GM23248 (cell line): ENCODE results near the gene HOXA13. TPM values are rescaled to one million over a fixed set of nuclear protein-coding genes. Genes with fewer than 3 reads are reported as not detected.

Experiments
- DNase-seq: peaks from one replicate; pipeline ENCODE4 v3.0.0-alpha.2; 2015
- H2AFZ ChIP-seq: fragments of 200-600 bp; sonication (generic); 2 replicates; pipeline ENCODE4 v1.6.1; 2016; ENCODE audit warnings: antibody characterized with exemption
- H3F3A ChIP-seq: fragments of 200-600 bp; sonication (generic); 2 replicates; pipeline ENCODE4 v1.6.1; 2016; ENCODE audit warnings: mild to moderate bottlenecking, antibody characterized with exemption, mixed run types; ENCODE audit not compliant: insufficient read depth
- H3K27ac ChIP-seq: fragments of 200-600 bp; sonication (generic); 2 replicates; pipeline ENCODE4 v1.5.1; 2016; ENCODE audit warnings: mild to moderate bottlenecking
- H3K27me3 ChIP-seq: fragments of 200-600 bp; sonication (generic); replicated peaks from 2 replicates; pipeline ENCODE4 v1.6.1; 2016; ENCODE audit warnings: mild to moderate bottlenecking; ENCODE audit not compliant: insufficient read depth
- H3K36me3 ChIP-seq: fragments of 200-600 bp; sonication (generic); 2 replicates; pipeline ENCODE4 v1.6.1; 2016; ENCODE audit warnings: low read depth, mild to moderate bottlenecking
- H3K4me1 ChIP-seq: fragments of 200-600 bp; sonication (generic); 2 replicates; pipeline ENCODE4 v1.6.1; 2016; ENCODE audit warnings: mild to moderate bottlenecking; ENCODE audit not compliant: insufficient read depth
- H3K4me2 ChIP-seq: fragments of 200-600 bp; sonication (generic); one replicate; pipeline ENCODE4 v1.6.1; 2016; ENCODE audit warnings: mild to moderate bottlenecking; ENCODE audit not compliant: unreplicated experiment
- H3K4me3 ChIP-seq: fragments of 200-600 bp; sonication (generic); 2 replicates; pipeline ENCODE4 v1.5.1; 2016; ENCODE audit warnings: mild to moderate bottlenecking
- H3K79me2 ChIP-seq: fragments of 200-600 bp; sonication (generic); 2 replicates; pipeline ENCODE4 v1.6.1; 2016; ENCODE audit warnings: mild to moderate bottlenecking; ENCODE audit not compliant: insufficient read depth
- H3K9ac ChIP-seq: fragments of 200-600 bp; sonication (generic); 2 replicates; pipeline ENCODE4 v1.6.1; 2016; ENCODE audit warnings: mild to moderate bottlenecking
- H3K9me2 ChIP-seq: fragments of 200-600 bp; sonication (generic); 2 replicates; pipeline ENCODE4 v1.6.1; 2016; ENCODE audit warnings: mixed run types, mild to moderate bottlenecking, moderate library complexity; ENCODE audit not compliant: insufficient read depth
- H3K9me3 ChIP-seq: fragments of 200-600 bp; sonication (generic); one replicate; pipeline ENCODE4 v1.6.1; 2017; ENCODE audit warnings: low read depth
- H4K20me1 ChIP-seq: fragments of 200-600 bp; sonication (generic); 2 replicates; pipeline ENCODE4 v1.6.0; 2016; ENCODE audit not compliant: insufficient read depth
- EZH2 ChIP-seq: fragments of 200-600 bp; sonication (generic); IDR thresholded peaks from 2 replicates; pipeline ENCODE4 v1.6.1; 2018; ENCODE audit warnings: antibody characterized with exemption, mild to moderate bottlenecking; ENCODE audit not compliant: insufficient read depth, poor library complexity, severe bottlenecking
- EZH2phosphoT487 ChIP-seq: fragments of 200-600 bp; sonication (generic); IDR thresholded peaks from 2 replicates; pipeline ENCODE4 v1.6.1; 2018; ENCODE audit warnings: antibody characterized with exemption, moderate library complexity, mild to moderate bottlenecking, low read depth; ENCODE audit not compliant: insufficient read depth
- WGBS, 2 experiments: methylation state at CpG; one replicate each; pipeline ENCODE4 v1.1.6; 2015 to 2017; ENCODE audit warnings: low lambda C conversion rate in 2 of 2, low coverage in 1 of 2; ENCODE audit errors: missing lambda C conversion rate in 2 of 2; 5-methylcytosine and 5-hydroxymethylcytosine counted together
- in situ Hi-C: fragments of 300-500 bp; cut with MboI; formaldehyde crosslinking; loops from 2 replicates; pipeline ENCODE4 v1.15.0; 2020
- polyA plus RNA-seq: library from polyadenylated mRNA; unstranded; fragments of >200 nt; fragmentation: Nextera tagmentation; extraction: Ambion mirVana; gene quantifications from 2 replicates; pipeline ENCODE4 v1.2.1, GENCODE V29; 2016
- total RNA-seq: library from RNA; depleted of rRNA; stranded (reverse); fragments of >200 nt; shearing (Covaris generic); gene quantifications from 2 replicates; pipeline ENCODE4 v1.2.3, GENCODE V29; 2014

HOXA13 gene
- total and polyA plus RNA-seq, 2 experiments from 2014 or later = 0.15 to 0.43 TPM

DNA sequence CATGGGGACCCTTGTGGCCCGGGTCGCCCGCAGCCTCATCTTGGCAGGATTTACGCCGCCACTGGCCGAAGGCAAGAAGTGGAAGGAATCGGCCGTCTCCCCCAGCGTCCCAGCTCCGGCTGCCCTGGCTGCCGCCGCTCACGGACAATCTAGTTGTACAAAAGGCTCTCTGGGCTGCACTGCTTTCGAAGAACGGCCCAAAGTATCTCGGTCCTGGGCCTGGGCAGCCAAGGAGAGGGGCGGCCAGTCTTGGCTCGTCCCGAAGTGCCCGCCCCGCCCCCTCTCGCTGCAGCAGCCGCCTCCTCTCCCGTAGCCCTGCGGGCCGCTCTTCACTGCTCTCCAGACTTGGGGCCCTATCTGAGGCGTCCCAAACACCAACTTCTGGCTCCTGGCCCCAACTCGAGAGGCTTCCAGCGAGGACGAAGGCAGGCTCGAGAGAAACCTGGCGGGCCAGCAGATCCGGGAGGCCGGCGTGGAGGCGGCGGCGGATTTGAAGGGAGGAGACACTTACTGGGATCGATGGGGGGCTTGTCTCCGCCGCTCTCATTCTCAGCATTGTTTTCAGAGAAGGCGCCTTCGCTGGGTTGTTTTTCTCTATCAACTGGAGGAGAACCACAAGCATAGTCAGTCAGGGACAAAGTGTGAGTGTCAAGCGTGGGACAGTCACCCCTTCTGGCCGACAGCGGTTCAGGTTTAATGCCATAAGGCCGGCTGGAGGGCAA, 35.4 kb downstream of the HOXA13 start:
- no peaks in the 10 kb centered on the region for H4K20me1 ChIP-seq
- peak overlapping the region; percentile 83 for H3K4me3 ChIP-seq
- no peaks in the 10 kb centered on the region for H3K27me3 ChIP-seq
- H3K79me2 ChIP-seq = peaks cover 84% of the 10 kb centered on the region
- peak overlapping the region; percentile 98 for H3K9ac ChIP-seq
- peaks cover 10% of the 10 kb centered on the region; the same call in 1 of the 2 replicates for H3K36me3 ChIP-seq
- WGBS, 2 experiments = 0 to 1% methylated on average over 40 to 44 of the region's 47 CpGs
- H3K9me2 ChIP-seq = no peaks in the 10 kb centered on the region
- peak; percentile 73 for DNase-seq
- H3F3A ChIP-seq = peaks cover 19% of the 10 kb centered on the region
- peak overlapping the region; percentile 100 for H3K4me2 ChIP-seq
- H2AFZ ChIP-seq = peak overlapping the region; percentile 75
- peaks cover 7% of the 10 kb centered on the region for H3K4me1 ChIP-seq
- in situ Hi-C loops = loop anchor here (10.0 kb wide), 1 partner anchor 970 kb away; no protein-coding TSS in a partner anchor
- no peaks in the 10 kb centered on the region for H3K9me3 ChIP-seq
- no peak for TF ChIP-seq EZH2
- TF ChIP-seq EZH2phosphoT487 = no peak
- peak overlapping the region; percentile 99 for H3K27ac ChIP-seq

DNA sequence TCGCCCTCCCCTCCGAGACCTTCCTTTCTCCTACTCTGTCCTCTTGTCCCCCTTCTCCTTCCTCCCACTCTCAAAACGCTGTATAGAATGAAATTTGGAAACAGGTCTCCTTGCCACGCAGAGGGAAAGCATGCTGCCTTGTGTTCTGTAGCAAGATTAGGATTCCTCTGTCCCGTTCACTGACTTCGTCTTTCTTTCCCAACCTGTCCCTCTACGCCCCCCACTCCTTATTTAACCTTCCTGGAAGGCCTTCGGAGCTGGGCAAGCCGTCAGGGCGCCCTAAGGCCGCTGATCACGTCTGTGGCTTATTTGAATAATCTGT, 35.9 kb downstream of the HOXA13 start:
- in situ Hi-C loops = loop anchor here (10.0 kb wide), 1 partner anchor 969 kb away; no protein-coding TSS in a partner anchor
- peak overlapping the region; percentile 83 for H3K4me3 ChIP-seq
- no peaks in the 10 kb centered on the region for H3K9me2 ChIP-seq

DNA sequence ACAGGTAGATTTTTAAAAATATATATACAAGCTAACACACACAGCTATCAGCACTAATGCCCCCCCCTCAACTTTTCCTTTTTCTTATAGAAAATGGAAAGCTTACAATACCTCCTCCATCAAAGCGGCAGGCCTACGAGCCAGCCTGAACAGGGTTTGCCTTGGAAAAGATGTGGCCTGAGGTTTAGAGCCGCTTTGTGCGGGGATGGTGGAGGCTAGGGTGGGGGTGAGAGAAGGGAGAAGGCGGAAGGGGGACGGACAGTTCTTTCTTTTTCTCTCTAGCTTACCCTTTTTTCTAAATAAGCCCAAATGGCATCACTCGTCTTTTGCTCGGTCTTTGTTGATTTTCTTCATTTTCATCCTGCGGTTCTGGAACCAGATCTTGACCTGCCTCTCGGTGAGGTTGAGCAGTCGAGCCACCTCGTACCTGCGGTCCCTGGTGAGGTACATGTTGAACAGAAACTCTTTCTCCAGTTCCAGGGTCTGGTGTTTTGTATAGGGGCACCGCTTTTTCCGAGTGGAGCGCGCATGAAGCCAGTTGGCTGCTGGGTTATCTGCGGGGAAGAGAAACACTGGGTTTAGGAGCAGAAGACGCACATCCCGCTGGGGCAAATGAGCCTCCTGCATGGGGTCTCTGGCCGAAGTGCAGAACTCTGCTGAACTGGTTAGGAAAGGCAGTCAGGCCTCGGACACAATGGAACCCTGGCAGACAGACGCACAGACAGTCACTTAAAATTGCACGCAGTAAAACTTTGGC, 36.4 kb downstream of the HOXA13 start:
- DNase-seq = peak; percentile 49
- Histone ChIP-seq H3K9ac (peak overlapping the region; percentile 98), H3K79me2 (peaks cover 74% of the 10 kb centered on the region), H3K36me3 (peaks cover 10% of the 10 kb centered on the region; the same call in 1 of the 2 replicates), H2AFZ (no peak overlapping the region), H3K27ac (peak overlapping the region; percentile 99), H3K4me1 (peaks cover 7% of the 10 kb centered on the region), H4K20me1 (no peaks in the 10 kb centered on the region), H3K4me3 (peak overlapping the region; percentile 83), H3K9me3 (no peaks in the 10 kb centered on the region), H3K9me2 (no peaks in the 10 kb centered on the region), H3F3A (peaks cover 19% of the 10 kb centered on the region), H3K27me3 (no peaks in the 10 kb centered on the region), H3K4me2 (peak overlapping the region; percentile 100)
- TF ChIP-seq EZH2phosphoT487 = no peak
- TF ChIP-seq EZH2 = no peak
- in situ Hi-C loops = loop anchor here (10.0 kb wide), 1 partner anchor 969 kb away; no protein-coding TSS in a partner anchor
- WGBS, 2 experiments = 1 to 4% methylated on average over 23 to 24 of the region's 24 CpGs

More for the DNA sequence above, 35.9 kb downstream of the HOXA13 start:
- peak overlapping the region; percentile 100 for H3K4me2 ChIP-seq
- TF ChIP-seq EZH2phosphoT487 (no peak), EZH2 (no peak)
- H3K79me2 ChIP-seq = peaks cover 79% of the 10 kb centered on the region
- peak overlapping the region; percentile 98 for H3K9ac ChIP-seq
- DNase-seq = peak; percentile 39
- no peaks in the 10 kb centered on the region for H4K20me1 ChIP-seq
- peaks cover 10% of the 10 kb centered on the region; the same call in 1 of the 2 replicates for H3K36me3 ChIP-seq
- no peak overlapping the region for H2AFZ ChIP-seq
- peak overlapping the region; percentile 99 for H3K27ac ChIP-seq
- WGBS, 2 experiments = 0 to 1% methylated on average over 12 of the region's 12 CpGs
- no peaks in the 10 kb centered on the region for H3K9me3 ChIP-seq
- peaks cover 19% of the 10 kb centered on the region for H3F3A ChIP-seq
- H3K4me1 ChIP-seq = peaks cover 7% of the 10 kb centered on the region
- H3K27me3 ChIP-seq = no peaks in the 10 kb centered on the region

DNA sequence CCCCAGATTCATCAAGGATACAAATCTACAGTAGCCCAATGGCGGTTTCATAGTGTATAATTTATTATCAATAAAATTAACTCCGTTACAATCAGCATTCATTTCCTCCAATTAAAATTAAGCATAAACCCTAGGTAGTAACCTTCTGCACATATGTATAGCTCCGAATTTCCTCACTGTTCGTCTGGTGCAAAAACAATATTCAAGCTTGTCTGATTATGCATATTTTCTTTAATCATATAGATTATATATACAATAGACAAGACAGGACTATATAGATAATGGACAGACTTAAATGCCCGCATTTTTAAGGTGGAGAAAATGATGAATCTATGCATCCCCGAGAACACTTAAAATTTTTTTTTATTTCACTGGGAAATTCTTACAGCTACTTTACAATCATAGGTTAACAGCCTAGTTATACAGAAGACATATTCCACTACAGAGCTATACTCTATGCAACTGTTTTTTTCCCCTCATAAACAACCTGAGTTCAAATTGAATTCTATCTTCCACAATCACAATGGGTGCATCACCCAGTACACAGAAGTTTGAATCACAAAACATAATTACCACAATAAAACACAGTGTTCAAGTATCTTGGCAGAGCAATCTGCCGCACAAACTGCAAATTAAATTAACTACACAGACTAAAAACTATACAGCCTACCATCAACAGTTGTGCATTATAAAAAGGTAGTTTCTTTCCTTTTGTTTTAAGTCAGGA, 37.2 kb downstream of the HOXA13 start:
- Histone ChIP-seq H3K4me3 (peak overlapping the region; percentile 83), H3K9me3 (no peaks in the 10 kb centered on the region), H3K79me2 (peaks cover 66% of the 10 kb centered on the region), H4K20me1 (no peaks in the 10 kb centered on the region), H3K36me3 (peaks cover 10% of the 10 kb centered on the region; the same call in 1 of the 2 replicates), H3K4me1 (peaks cover 5% of the 10 kb centered on the region), H2AFZ (no peak overlapping the region), H3K9me2 (no peaks in the 10 kb centered on the region), H3K27me3 (no peaks in the 10 kb centered on the region), H3K4me2 (peak overlapping the region; percentile 100), H3K27ac (peak overlapping the region; percentile 99), H3F3A (peaks cover 14% of the 10 kb centered on the region), H3K9ac (peak overlapping the region; percentile 98)
- WGBS, 2 experiments = 1 to 2% methylated on average over 7 of the region's 7 CpGs
- DNase-seq = peak; percentile 50
- in situ Hi-C loops = loop anchor here (10.0 kb wide), 1 partner anchor 968 kb away; no protein-coding TSS in a partner anchor
- no peak for TF ChIP-seq EZH2
- TF ChIP-seq EZH2phosphoT487 = no peak
